ENCODE results near the gene CDH26.

DNA sequence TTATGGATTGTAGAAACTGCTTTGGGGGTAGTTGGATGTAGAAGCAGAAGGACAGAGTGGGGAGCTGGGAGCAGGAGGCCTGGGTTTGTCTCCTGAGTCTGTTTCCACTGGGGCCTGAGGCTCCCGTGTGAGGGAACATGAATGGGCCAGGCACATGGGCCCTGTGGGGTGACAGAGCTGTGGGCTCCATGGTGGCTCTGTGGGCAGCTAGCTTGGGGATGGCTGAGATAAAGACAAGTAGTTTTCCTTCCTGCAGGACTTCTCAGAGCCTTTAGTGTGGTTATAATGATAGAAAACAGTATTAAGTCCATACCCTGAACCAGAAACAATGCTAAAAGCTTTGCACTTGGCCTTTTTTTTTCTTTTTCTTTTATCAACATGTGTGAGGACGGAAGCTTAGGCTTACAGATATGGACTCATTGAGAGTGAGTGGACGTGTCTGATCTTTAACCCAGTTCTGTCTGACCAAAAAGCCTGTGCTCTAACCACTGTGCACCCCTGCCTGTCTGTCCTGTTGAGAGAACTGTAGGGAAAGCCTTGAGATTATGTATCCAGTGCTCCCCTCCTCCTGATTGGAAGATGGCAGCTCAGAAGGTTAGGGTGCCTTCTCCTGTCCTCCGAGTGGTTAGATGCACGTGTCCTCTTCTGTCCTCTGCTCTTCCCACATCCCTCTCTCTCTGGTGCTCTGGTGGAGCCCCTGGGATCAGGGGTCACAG lies 98.3 kb downstream of the CDH26 start:
- TF ChIP-seq, protein P1, sequence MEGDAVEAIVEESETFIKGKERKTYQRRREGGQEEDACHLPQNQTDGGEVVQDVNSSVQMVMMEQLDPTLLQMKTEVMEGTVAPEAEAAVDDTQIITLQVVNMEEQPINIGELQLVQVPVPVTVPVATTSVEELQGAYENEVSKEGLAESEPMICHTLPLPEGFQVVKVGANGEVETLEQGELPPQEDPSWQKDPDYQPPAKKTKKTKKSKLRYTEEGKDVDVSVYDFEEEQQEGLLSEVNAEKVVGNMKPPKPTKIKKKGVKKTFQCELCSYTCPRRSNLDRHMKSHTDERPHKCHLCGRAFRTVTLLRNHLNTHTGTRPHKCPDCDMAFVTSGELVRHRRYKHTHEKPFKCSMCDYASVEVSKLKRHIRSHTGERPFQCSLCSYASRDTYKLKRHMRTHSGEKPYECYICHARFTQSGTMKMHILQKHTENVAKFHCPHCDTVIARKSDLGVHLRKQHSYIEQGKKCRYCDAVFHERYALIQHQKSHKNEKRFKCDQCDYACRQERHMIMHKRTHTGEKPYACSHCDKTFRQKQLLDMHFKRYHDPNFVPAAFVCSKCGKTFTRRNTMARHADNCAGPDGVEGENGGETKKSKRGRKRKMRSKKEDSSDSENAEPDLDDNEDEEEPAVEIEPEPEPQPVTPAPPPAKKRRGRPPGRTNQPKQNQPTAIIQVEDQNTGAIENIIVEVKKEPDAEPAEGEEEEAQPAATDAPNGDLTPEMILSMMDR (IDR thresholded peaks at IDR 0.05; ENCODE audit: low read length) = no peak
- no peak for TF ChIP-seq EZH2 (optimal IDR thresholded peaks at IDR 0.05; ENCODE audit: low read depth, low read length)
